ENCODE data around the gene RRP1.
"Not testable (repeated sequence)": the region's sequence is repeated elsewhere in the genome, so short reads cannot be mapped to it uniquely, and the experiment has no call there.

The RRP1 gene

GRCh38 chr21:43820466-43820865 is 31.1 kb downstream of the RRP1 start:
- no peak overlapping the region for H2BK120ac ChIP-seq (ENCODE audit: insufficient read depth, low read length, poor library complexity)
- no CpG with 5 or more reads among the region's 11 CpGs for WGBS (ENCODE audit: extremely low coverage, insufficient coverage, insufficient read length)

GRCh38 chr21:43822166-43822565 is 32.8 kb downstream of the RRP1 start:
- H3K23ac ChIP-seq (ENCODE audit: low read length); H3K9ac ChIP-seq (ENCODE audit: low read length); H2AFZ ChIP-seq (ENCODE audit: insufficient read depth, low read length, poor library complexity); H3K79me1 ChIP-seq (ENCODE audit: low read length); H3K4me3 ChIP-seq (ENCODE audit: low read depth, low read length); H2BK120ac ChIP-seq (ENCODE audit: insufficient read depth, low read length, poor library complexity); H3K4me2 ChIP-seq (ENCODE audit: low read length); H4K12ac ChIP-seq (ENCODE audit: low read depth, low read length); H3K9me3 ChIP-seq (ENCODE audit: insufficient read depth, low read depth, low read length); H2AK5ac ChIP-seq (ENCODE audit: low read length); H3K27ac ChIP-seq (ENCODE audit: low read depth, low read length); H2BK5ac ChIP-seq (ENCODE audit: low read depth, low read length, poor library complexity); H3K36me3 ChIP-seq (ENCODE audit: control insufficient read depth in 1 of 2, insufficient read depth in 2 of 2, low read length in 2 of 2); H3K79me2 ChIP-seq (ENCODE audit: control insufficient read depth, insufficient read depth, low read length, poor library complexity); H3K14ac ChIP-seq (ENCODE audit: low read length); H3K18ac ChIP-seq (ENCODE audit: low read length); H3K4ac ChIP-seq (ENCODE audit: low read depth, low read length); H3K4me1 ChIP-seq (ENCODE audit: control insufficient read depth in 1 of 2, insufficient read depth in 2 of 2, low read length in 2 of 2); DNase-seq; H3K27me3 ChIP-seq (ENCODE audit: insufficient read depth, low read length); H4K91ac ChIP-seq (ENCODE audit: low read depth, low read length); H4K8ac ChIP-seq (ENCODE audit: low read depth, low read length); H2BK12ac ChIP-seq (ENCODE audit: low read length): not testable (repeated sequence)
- whole genome bisulfite sequencing (ENCODE audit: extremely low coverage, insufficient coverage, insufficient read length), result no CpG with 5 or more reads among the region's 25 CpGs

More at GRCh38 chr21:43820466-43820865, 31.1 kb downstream of the RRP1 start:
- no peak overlapping the region for H3K4ac ChIP-seq (ENCODE audit: low read depth, low read length)
- H4K91ac ChIP-seq (ENCODE audit: low read depth, low read length), result no peak overlapping the region
- no peak overlapping the region for H3K4me3 ChIP-seq (ENCODE audit: low read depth, low read length)
- H3K27me3 ChIP-seq (ENCODE audit: insufficient read depth, low read length), result no peaks in the 10 kb centered on the region
- H4K12ac ChIP-seq (ENCODE audit: low read depth, low read length), result no peak overlapping the region
- no peaks in the 10 kb centered on the region for H3K79me2 ChIP-seq (ENCODE audit: control insufficient read depth, insufficient read depth, low read length, poor library complexity)
- no peak overlapping the region for H3K9ac ChIP-seq (ENCODE audit: low read length)
- H2BK12ac ChIP-seq (ENCODE audit: low read length), result no peak overlapping the region
- no peak overlapping the region for H4K8ac ChIP-seq (ENCODE audit: low read depth, low read length)
- no peak overlapping the region for H3K14ac ChIP-seq (ENCODE audit: low read length)
- H3K18ac ChIP-seq (ENCODE audit: low read length), result no peak overlapping the region
- H3K27ac ChIP-seq (ENCODE audit: low read depth, low read length), result no peak overlapping the region
- DNase-seq, result no peak
- H3K9me3 ChIP-seq (ENCODE audit: insufficient read depth, low read depth, low read length), result peaks cover 7% of the 10 kb centered on the region
- no peak overlapping the region for H2AFZ ChIP-seq (ENCODE audit: insufficient read depth, low read length, poor library complexity)
- H2BK5ac ChIP-seq (ENCODE audit: low read depth, low read length, poor library complexity), result no peak overlapping the region
- no peaks in the 10 kb centered on the region for H3K79me1 ChIP-seq (ENCODE audit: low read length)
- no peak overlapping the region for H3K23ac ChIP-seq (ENCODE audit: low read length)
- no peak overlapping the region for H3K4me2 ChIP-seq (ENCODE audit: low read length)
- H3K36me3 ChIP-seq (ENCODE audit: control insufficient read depth in 1 of 2, insufficient read depth in 2 of 2, low read length in 2 of 2), result no peaks in the 10 kb centered on the region
- H2AK5ac ChIP-seq (ENCODE audit: low read length), result no peak overlapping the region
- no peaks in the 10 kb centered on the region for H3K4me1 ChIP-seq (ENCODE audit: control insufficient read depth in 1 of 2, insufficient read depth in 2 of 2, low read length in 2 of 2)

- WGBS (ENCODE audit: extremely low coverage, insufficient coverage, insufficient read length), result no CpG with 5 or more reads among the region's 5 CpGs
Observed at GRCh38 chr21:43822741-43823140, 33.4 kb downstream of the RRP1 start.

DNA sequence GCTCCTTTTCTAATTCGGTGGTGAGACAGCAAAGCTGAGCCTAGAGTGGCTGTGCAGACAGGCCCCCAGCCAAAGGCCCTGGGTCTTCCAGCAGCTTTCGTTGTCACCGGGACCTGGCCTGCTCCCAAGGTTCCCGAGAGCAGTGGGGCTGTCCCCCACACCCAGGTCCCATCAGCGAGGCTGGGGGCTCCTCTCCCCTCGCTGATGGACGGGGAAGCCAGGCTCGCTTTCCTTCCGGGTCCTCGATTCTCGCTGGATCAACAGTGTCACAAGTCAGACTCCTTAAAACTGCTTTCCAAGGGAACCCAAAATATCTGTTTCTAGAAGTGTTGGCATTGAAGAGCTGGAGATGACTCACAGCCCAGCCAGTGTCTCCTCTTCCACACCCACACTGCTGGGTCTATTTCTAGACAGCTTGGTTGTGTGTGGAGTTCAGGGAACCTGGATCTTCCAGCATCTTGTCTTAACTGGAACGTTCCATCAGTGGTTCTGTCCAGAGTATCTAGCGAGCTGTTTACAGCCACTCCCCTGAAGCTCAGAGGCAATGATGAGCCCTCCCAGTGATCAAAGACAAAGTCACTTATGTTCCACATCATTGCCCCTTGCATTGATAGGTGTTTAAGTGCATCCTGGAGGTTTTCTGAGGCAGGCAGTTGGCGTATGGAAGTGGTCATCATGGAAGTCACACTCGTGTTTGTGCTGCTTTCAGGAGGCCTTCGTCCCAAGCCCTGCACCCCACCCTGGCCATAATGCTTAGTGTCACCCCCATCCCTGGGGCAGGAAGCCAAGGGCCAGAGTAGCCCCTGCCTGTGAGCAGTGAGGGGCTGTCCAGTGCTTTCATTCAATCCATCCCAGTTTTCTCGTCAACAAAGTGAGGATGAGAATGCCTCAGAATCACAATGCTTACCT is 35.2 kb downstream of the RRP1 start:
- Histone ChIP-seq H3K79me2 (ENCODE audit: control insufficient read depth, insufficient read depth, low read length, poor library complexity) (no peaks in the 10 kb centered on the region), H2BK5ac (ENCODE audit: low read depth, low read length, poor library complexity) (no peak overlapping the region), H3K23ac (ENCODE audit: low read length) (no peak overlapping the region), H3K4me2 (ENCODE audit: low read length) (no peak overlapping the region), H4K12ac (ENCODE audit: low read depth, low read length) (no peak overlapping the region), H3K18ac (ENCODE audit: low read length) (no peak overlapping the region), H3K27ac (ENCODE audit: low read depth, low read length) (no peak overlapping the region), H2AK5ac (ENCODE audit: low read length) (no peak overlapping the region), H3K9me3 (ENCODE audit: insufficient read depth, low read depth, low read length) (peaks cover 4% of the 10 kb centered on the region), H3K4me1 (ENCODE audit: control insufficient read depth in 1 of 2, insufficient read depth in 2 of 2, low read length in 2 of 2) (no peaks in the 10 kb centered on the region), H4K91ac (ENCODE audit: low read depth, low read length) (no peak overlapping the region), H2BK120ac (ENCODE audit: insufficient read depth, low read length, poor library complexity) (no peak overlapping the region), H3K36me3 (ENCODE audit: control insufficient read depth in 1 of 2, insufficient read depth in 2 of 2, low read length in 2 of 2) (no peaks in the 10 kb centered on the region), H4K8ac (ENCODE audit: low read depth, low read length) (no peak overlapping the region), H3K4ac (ENCODE audit: low read depth, low read length) (no peak overlapping the region), H3K14ac (ENCODE audit: low read length) (no peak overlapping the region), H3K4me3 (ENCODE audit: low read depth, low read length) (no peak overlapping the region), H2AFZ (ENCODE audit: insufficient read depth, low read length, poor library complexity) (no peak overlapping the region), H3K9ac (ENCODE audit: low read length) (no peak overlapping the region), H3K79me1 (ENCODE audit: low read length) (no peaks in the 10 kb centered on the region), H2BK12ac (ENCODE audit: low read length) (no peak overlapping the region), H3K27me3 (ENCODE audit: insufficient read depth, low read length) (no peaks in the 10 kb centered on the region)
- no CpG with 5 or more reads among the region's 17 CpGs for WGBS (ENCODE audit: extremely low coverage, insufficient coverage, insufficient read length)
- no peak for DNase-seq

More at GRCh38 chr21:43822741-43823140, 33.4 kb downstream of the RRP1 start:
- H3K4me3 ChIP-seq (ENCODE audit: low read depth, low read length); H3K9ac ChIP-seq (ENCODE audit: low read length); H2BK12ac ChIP-seq (ENCODE audit: low read length); H3K18ac ChIP-seq (ENCODE audit: low read length); H2AK5ac ChIP-seq (ENCODE audit: low read length); H3K79me2 ChIP-seq (ENCODE audit: control insufficient read depth, insufficient read depth, low read length, poor library complexity); H3K14ac ChIP-seq (ENCODE audit: low read length); H2BK5ac ChIP-seq (ENCODE audit: low read depth, low read length, poor library complexity); H4K91ac ChIP-seq (ENCODE audit: low read depth, low read length); H3K4me1 ChIP-seq (ENCODE audit: control insufficient read depth in 1 of 2, insufficient read depth in 2 of 2, low read length in 2 of 2); H4K8ac ChIP-seq (ENCODE audit: low read depth, low read length); H3K36me3 ChIP-seq (ENCODE audit: control insufficient read depth in 1 of 2, insufficient read depth in 2 of 2, low read length in 2 of 2); H3K23ac ChIP-seq (ENCODE audit: low read length); H3K4ac ChIP-seq (ENCODE audit: low read depth, low read length); H3K79me1 ChIP-seq (ENCODE audit: low read length); H2AFZ ChIP-seq (ENCODE audit: insufficient read depth, low read length, poor library complexity); H3K9me3 ChIP-seq (ENCODE audit: insufficient read depth, low read depth, low read length); DNase-seq; H3K27me3 ChIP-seq (ENCODE audit: insufficient read depth, low read length); H3K4me2 ChIP-seq (ENCODE audit: low read length); H2BK120ac ChIP-seq (ENCODE audit: insufficient read depth, low read length, poor library complexity); H3K27ac ChIP-seq (ENCODE audit: low read depth, low read length); H4K12ac ChIP-seq (ENCODE audit: low read depth, low read length): not testable (repeated sequence)
